Adrenal gland (tissue), 5 donors: ENCODE results near the gene SPARC.

Experiments used
- CTCF ChIP-seq, 6 experiments: fragments of 450-650 bp in 4 of 6; fragments of 200-600 bp in 2 of 6; sonication (generic) in 1 of 6; IDR thresholded peaks; 1 replicate in 5 of 6; 2 replicates in 1 of 6; pipeline versions ENCODE4 v1.5.1 to v1.8.0; 2016 to 2021; ENCODE audit warnings: antibody characterized with exemption in 6 of 6, mild to moderate bottlenecking in 2 of 6, moderate library complexity in 1 of 6
- POLR2A ChIP-seq, 2 donors: fragments of 450-650 bp; IDR thresholded peaks; one replicate each; pipeline ENCODE4 v1.6.1; 2017; ENCODE audit warnings: antibody characterized with exemption in 2 of 2, mild to moderate bottlenecking in 2 of 2, moderate library complexity in 1 of 2
- donor health status: DM: no; HTN: no; CAD: no.

- TF ChIP-seq POLR2A (IDR thresholded peaks at IDR 0.05), result no peak
- no peak for TF ChIP-seq CTCF (IDR thresholded peaks at IDR 0.05)
These were observed 20.9 kb upstream of the SPARC start for GRCh38 chr5:151707567-151707966.
